HepG2 (cell line): ENCODE results near the gene CAMK4.

Experiments used
- PHF21A ChIP-seq: sonication (generic); formaldehyde crosslinking; IDR thresholded peaks from 2 replicates; pipeline ENCODE4 v1.5.0; 2020; ENCODE audit warnings: mild to moderate bottlenecking, missing genetic modification reagents
- ZNF12 ChIP-seq: sonication (generic); formaldehyde crosslinking; IDR thresholded peaks from 2 replicates; pipeline ENCODE4 v1.5.0; 2020; ENCODE audit warnings: missing genetic modification reagents
- ZNF235 ChIP-seq: sonication (generic); formaldehyde crosslinking; IDR thresholded peaks from 2 replicates; pipeline ENCODE4 v1.8.1; 2023; ENCODE audit warnings: mild to moderate bottlenecking, missing genetic modification reagents, borderline replicate concordance
- ZNF639 ChIP-seq: conservative IDR thresholded peaks from 2 replicates; pipeline ENCODE4 v1.6.1; 2018; ENCODE audit warnings: missing genetic modification reagents

DNA sequence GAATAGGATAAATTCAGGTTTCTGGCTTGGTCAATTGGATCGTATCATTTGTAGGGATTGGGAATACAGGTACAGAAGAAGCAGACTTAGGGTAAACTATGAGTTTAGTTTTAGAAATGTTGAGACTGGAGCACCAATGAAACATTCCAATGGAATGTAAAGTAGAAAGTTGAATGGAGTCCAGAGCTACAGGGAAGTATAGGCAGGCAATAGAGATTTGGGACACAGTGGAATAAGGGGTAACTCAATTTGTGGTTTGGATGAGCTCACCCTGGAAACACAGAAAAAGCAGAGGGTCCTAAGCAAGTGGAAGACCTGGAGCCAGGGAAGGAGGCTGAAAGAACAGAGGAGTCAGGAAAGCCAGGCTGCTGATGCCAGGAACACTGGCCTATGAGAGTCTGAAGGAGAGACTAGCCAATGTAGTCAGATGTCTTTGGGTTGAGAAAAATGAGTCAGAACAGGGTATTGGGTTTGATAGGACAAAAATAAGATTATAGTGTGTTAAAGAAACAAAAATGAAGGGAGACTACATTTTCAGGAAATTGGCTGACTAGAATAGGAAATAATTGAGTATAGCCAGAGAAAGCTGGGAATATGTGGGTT, 215.4 kb downstream of the CAMK4 start:
- TF ChIP-seq ZNF235 (CRISPR knock-in tag) (no peak), ZNF12 (CRISPR knock-in tag) (no peak), PHF21A (no peak), ZNF639 (CRISPR knock-in tag) (no peak)
